ENCODE measurements around the gene PDGFRB.

The PDGFRB gene

GRCh38 chr5:150181766-150182545 is 26.3 kb upstream of the PDGFRB start:
- no peak for DNase-seq

GRCh38 chr5:150181027-150181426 is 25.4 kb upstream of the PDGFRB start:
- no peak for DNase-seq

DNA sequence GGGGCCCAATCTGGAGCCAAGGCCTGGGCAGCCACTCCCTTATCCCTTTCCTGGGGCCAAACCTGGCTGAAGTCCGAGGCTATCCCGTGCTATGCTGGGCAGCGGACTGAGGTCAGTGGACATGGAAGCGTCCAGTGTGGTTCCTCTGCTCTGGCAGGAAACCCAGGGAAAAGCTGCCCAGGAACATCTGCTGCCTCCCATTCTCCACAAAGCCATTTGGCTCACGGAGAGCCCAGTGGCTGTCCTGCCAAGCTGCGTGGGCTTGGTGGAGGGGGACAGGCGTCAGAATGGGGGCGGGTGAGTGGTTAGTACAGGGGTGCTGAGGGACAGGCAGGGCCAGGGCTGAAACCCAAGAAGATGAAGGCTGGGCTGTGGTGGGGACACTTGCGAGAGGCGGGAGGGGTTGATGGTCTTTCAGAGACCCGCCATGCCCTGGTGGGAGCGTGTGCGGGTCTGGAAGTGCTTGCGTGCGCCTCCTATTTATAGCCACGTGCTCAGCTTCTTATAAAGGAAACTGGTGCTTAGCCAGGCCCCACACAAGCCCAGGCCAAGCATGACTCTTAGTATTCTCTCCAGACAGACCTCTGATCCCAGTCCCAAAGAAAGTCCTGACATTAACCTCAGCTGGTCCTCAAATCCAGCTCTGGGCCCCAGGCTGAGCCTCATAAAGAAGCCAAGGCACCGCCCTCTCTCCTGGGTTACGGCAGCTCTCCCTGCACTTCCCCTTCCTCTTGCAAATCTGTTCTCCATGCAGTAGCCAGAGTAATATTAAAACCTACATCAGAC is 24.8 kb upstream of the PDGFRB start:
- DNase-seq, result no peak

- DNase-seq, result no peak
Observed at GRCh38 chr5:150179019-150179620, 23.5 kb upstream of the PDGFRB start.

GRCh38 chr5:150178262-150178661 is 22.6 kb upstream of the PDGFRB start:
- DNase-seq, result no peak

- DNase-seq, result no peak
Observed at GRCh38 chr5:150177721-150178120, 22.1 kb upstream of the PDGFRB start.

- DNase-seq, result no peak
Observed at GRCh38 chr5:150176745-150177477, 21.3 kb upstream of the PDGFRB start.

GRCh38 chr5:150175536-150175935 is 19.9 kb upstream of the PDGFRB start:
- DNase-seq, result no peak

DNA sequence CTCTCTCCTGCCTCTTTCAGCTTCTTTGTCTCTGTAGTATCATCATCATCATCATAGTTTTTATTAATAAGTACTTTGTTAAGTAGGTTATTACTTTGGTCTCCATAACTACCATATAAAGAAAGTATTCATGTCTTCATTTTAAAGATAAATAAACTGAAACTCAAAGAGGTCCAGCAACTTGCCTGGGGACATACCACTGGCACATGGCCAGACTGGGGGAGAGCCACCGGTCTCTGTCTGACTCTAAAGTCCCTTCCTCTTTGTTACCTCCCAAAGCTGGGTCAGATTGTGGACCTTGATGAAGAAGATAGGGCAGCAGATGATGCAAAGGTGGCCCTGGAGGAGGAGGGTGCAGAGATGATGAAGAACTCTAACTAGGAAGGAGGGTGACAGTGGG is 19.4 kb upstream of the PDGFRB start:
- DNase-seq, result no peak

- no peak for DNase-seq
Observed at GRCh38 chr5:150174285-150174684, 18.6 kb upstream of the PDGFRB start.

DNA sequence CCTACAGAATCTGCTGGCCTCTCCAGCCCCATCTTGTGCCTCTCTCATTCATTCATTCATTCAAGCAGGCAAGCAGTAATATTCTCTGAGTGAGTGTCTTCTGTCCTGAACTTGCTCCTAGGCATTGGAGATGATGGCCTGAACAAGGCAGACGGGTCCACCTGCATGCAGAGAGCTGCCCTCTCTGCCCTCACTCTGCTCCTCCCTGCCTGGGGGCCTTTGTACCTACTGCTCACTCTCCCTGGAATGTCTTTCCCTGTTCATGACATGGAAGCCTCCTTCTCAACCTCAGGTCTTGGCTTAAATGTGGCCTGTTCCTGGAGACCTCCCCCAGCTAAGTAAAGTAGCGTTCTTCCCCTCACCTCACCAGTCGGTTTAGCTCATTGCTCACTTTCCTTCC is 17.5 kb upstream of the PDGFRB start:
- no peak for DNase-seq

DNA sequence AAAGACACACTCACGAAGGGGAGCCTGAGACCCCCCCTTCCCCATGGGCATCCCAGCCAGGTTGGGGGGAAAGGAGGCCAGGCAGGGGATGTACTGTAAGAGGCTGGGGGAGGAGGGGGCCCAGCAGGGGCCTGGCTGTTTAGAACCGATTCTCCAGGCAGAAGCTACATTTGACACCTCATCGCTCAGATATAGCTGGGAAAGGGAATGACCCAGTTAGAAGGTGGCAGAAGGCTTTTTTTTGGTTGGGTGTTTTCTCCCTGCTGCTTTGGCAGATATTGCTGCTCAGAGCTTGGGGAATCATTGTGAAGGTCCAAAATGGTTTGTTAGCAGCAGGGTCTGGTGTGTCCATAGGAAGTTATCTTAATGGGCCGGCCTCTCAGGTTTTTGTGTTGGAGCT is 16.9 kb upstream of the PDGFRB start:
- DNase-seq, result no peak

DNA sequence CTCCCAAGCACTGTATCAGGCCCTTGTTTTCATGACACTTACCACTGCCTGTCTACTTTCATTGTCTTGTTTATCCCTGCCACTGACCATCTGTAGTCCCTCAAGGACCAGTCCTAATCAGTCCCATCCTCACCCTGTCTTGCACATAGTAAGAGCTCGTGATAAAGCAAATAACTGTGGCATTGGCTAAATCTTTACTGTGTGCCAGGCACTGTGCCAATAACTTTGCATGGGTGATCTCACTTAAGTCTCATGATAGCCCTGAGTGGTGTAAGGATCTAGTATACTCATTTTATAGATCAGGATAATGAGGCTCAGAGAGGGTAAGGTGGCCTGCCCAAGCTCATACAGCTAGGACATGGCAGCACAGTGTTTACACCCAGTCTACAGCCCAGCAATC is 16.5 kb upstream of the PDGFRB start:
- no peak for DNase-seq

DNA sequence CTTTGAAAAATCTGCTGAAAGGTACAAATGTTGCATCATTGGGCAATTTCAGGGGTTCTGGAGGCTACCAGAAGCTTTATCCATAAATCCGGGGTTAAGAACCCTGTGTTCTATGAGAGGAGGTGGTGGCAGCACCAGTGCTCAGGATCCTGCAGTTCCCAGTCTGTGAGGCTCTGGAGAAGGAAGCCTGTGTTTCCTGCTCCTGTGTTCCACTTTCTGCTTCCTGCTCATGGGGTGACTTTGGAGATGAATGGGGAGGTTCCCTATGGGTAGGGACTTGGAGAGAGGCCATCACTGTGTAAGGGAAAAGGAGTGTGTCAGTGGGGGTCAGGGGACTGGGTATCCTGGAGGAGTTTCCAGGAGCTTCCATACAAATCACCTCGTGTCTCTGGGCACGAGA is 13.2 kb upstream of the PDGFRB start:
- no peak for DNase-seq

DNA sequence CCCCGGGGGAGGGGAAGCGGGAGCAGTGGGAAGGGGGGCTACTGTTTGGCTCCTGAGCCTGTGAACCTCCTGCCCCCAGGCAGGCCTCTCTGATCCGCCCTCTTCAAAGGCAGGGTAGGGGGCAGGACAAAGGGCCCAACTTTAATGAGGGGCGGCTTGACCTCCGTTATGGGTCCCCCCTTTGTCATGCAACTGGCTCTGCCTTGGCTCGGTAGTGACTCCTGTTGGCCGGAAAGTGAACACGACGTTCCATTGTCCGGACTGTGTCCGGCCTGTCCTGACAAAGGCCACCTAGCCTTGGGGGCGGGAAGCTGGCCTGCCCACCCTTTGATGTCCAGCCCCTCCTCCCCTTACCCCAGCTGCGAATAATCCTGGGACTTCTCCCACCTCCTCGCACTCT is 12.3 kb upstream of the PDGFRB start:
- no peak for DNase-seq

DNA sequence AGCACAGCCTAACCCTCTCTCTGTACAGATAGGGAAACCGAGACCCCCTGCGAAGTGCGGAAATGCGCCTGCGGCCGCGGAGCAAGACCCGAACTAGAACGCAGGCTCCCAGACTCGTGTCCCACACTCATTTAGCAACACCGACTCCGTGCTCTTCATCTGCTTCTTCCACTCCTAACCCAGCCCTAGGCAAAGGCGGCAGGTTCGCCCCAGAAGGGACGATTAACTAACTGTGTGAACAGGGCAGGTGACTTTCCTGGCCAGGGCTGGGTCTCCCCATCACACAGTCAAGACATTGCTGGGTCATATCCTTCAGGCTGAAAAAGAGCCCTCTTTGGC is 11.8 kb upstream of the PDGFRB start:
- DNase-seq, result no peak

DNA sequence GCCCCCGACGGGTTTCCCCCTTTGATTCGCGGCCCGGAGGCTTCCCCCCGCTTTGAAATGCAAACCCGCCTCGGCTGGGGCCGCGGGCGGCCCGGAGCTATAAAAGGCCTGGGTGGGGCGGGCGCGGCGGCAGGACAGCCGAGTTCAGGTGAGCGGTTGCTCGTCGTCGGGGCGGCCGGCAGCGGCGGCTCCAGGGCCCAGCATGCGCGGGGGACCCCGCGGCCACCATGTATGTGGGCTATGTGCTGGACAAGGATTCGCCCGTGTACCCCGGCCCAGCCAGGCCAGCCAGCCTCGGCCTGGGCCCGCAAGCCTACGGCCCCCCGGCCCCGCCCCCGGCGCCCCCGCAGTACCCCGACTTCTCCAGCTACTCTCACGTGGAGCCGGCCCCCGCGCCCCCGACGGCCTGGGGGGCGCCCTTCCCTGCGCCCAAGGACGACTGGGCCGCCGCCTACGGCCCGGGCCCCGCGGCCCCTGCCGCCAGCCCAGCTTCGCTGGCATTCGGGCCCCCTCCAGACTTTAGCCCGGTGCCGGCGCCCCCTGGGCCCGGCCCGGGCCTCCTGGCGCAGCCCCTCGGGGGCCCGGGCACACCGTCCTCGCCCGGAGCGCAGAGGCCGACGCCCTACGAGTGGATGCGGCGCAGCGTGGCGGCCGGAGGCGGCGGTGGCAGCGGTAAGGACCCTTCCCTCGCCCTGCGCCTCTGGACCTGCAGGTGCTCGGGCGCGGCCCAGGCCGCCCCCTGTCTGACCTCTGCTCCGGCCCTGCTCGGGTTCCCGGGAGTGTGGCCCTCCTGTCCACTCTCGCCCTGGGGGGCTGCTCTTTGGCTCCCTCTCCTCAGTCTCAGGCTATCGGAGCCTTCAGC is 11.2 kb upstream of the PDGFRB start, which contains the start of gene CDX1:
CDX1 (plus strand) TSS at position 129 of the 862 bp plus-strand sequence; CDS start at position 228, 99 bp downstream.
- no peak for DNase-seq

DNA sequence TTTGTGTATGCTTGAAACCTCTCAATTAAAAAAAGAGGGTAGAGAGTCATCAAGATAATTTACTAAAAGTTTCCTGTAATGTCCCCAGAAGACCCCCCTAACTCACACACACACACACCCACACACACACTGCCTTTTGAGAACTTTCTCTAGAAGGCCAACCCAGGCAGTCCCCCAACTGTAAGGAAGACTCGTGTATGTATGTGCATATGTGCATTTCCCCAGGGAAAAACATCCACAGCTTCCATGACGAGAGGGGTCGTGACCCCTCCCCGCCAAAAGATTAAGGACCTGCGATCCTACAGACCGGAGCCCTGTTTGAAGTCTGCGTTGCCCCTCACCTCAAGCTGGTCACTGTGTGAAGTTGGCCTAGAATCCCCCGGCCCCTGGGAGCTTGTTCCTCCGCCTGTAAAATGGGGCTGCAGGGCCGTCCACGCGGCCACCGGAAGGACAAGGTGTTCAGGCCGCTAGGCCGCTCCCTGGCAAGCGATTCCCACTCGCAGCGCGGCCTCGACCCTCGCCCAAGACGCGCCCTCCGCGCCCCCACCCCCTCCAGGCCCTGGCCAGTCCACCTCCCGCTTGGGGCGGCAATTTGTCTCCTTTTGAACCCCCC is 10.5 kb upstream of the PDGFRB start:
- no peak for DNase-seq

DNA sequence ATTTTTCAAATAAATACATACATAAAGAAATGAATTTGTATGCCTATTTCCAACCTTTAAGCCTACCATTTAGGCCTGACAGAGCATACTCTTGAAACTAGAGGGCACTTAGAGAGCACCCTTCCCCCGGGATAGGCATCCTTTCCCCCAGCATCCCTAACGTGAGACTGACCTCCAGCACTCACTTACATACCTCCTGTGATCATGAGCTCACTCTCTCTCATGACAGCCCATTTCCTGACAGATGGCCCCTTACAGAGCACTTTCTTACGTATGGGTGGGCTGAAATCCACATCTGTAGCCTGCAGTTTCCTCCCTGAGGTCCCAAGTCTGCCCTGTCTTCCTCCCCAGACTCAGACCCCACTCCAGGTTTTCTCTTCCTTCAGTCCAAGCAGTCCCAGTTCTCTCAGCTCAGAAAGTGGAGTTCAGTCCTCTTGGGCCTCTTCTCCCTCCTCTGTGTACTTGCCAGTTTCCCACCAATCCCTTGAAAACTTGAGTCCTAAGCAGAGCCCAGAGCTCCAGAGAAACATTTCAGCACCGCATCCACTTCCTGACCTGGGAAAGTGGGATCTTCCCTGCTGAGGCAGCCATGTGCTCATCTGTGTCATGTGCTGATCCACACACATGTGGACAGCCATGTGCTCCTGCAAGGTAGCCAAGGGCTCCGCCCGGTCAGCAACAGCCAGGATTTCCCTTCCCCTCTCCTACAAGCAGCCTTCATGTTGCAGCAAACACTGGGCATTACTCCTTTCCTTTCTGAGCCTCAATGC is 8.8 kb upstream of the PDGFRB start:
- no peak for DNase-seq

DNA sequence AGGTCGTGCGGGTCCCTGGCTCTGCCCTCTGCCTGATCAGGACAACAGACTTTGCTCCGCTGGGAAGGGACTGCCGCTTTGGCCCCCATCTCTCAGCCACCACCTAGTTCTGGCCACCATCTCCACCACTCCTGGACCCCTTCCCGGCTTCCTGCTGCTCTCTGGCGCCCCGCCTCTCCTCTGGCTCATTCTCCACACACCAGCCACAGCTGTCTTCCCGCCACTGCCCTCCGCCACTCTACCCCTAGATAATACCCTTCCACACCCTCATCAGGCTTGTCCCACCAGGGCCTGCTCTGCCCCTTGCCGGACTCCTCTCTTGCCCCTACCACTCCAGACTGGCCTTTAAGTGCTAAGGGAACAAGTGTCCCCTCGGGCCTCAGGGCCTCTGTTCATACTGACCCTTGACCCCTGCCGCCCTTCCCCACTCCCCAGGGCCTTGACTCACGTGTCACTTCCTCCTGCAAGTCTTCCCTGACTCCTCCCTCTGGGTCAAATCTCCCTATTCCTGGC is 8.0 kb upstream of the PDGFRB start:
- no peak for DNase-seq

GRCh38 chr5:150163035-150163434 is 7.4 kb upstream of the PDGFRB start:
- no peak for DNase-seq
